Right lobe of liver (tissue), 6 donors: ENCODE measurements around the gene UQCC5. TPM values are rescaled to one million over a fixed set of nuclear protein-coding genes. Genes with fewer than 3 reads are reported as not detected.

Experiments
- ATAC-seq, 4 donors: fragments of 200-7000 bp; cut with Tn5 transposase; one replicate each; pipeline ENCODE4 v1.9.1; 2020; ENCODE audit warnings: mild to moderate bottlenecking in 4 of 4, moderate library complexity in 4 of 4
- DNase-seq, 3 donors: peaks; one replicate each; pipeline ENCODE4 v3.0.0-alpha.2; 2020
- H3K27ac ChIP-seq, 3 donors: fragments of 200-600 bp; one replicate each; pipeline ENCODE4 v1.8.0; 2022
- H3K27me3 ChIP-seq, 2 donors: fragments of 200-600 bp; one replicate each; pipeline ENCODE4 v1.8.0; 2022
- H3K36me3 ChIP-seq, 4 donors: fragments of 200-600 bp; sonication (generic) in 1 of 4; one replicate each; pipeline versions ENCODE4 v1.5.1 to v1.8.0; 2017 to 2022; ENCODE audit warnings: control low read depth in 1 of 4
- H3K4me1 ChIP-seq, 4 donors: fragments of 200-600 bp; sonication (generic) in 1 of 4; one replicate each; pipeline versions ENCODE4 v1.5.1 to v1.8.0; 2017 to 2022; ENCODE audit warnings: control low read depth in 1 of 4
- H3K4me3 ChIP-seq, 3 donors: fragments of 200-600 bp; one replicate each; pipeline ENCODE4 v1.8.0; 2022
- H3K9me3 ChIP-seq, 4 donors: fragments of 200-600 bp; sonication (generic) in 1 of 4; one replicate each; pipeline versions ENCODE4 v1.5.1 to v1.8.0; 2017 to 2022; ENCODE audit warnings: control low read depth in 1 of 4
- POLR2A ChIP-seq: fragments of 450-650 bp; IDR thresholded peaks from one replicate; pipeline ENCODE4 v1.6.1; 2017; ENCODE audit warnings: antibody characterized with exemption, mild to moderate bottlenecking
- WGBS: methylation state at CpG from one replicate; pipeline ENCODE4 v1.1.6; 2018; ENCODE audit warnings: low coverage, low lambda C conversion rate; ENCODE audit not compliant: insufficient coverage; ENCODE audit errors: missing lambda C conversion rate; 5-methylcytosine and 5-hydroxymethylcytosine counted together
- intact Hi-C, 2 donors: fragments of 100-400 bp; cut with DNase I; formaldehyde crosslinking; loops; one replicate each; pipeline versions ENCODE4 v1.11.2 to v1.14.1; 2022
- total RNA-seq, 6 experiments: library from RNA; depleted of rRNA in 2 of 6; stranded (reverse); fragments of >200 nt in 2 of 6; fragmentation: NEBNext Ultra II Directional in 3 of 6; extraction: Animal tissue kit (Norgen Biotek cat#: 25700) in 3 of 6; gene quantifications; one replicate each; pipeline versions ENCODE4 v1.1.0 to v1.2.4, GENCODE V29; 2016 to 2023
- TF ChIP-seq, protein P1 (sequence below), 4 donors: fragments of 200-600 bp in 3 of 4; fragments of 450-650 bp in 1 of 4; IDR thresholded peaks; one replicate each; pipeline versions ENCODE4 v1.5.1 to v1.8.0; 2016 to 2022; ENCODE audit warnings: antibody characterized with exemption in 4 of 4, mild to moderate bottlenecking in 2 of 4
- donor health status: DM: no; HTN: yes; CAD: no.
- donor health status: DM: no; HTN: no; CAD: no.
- donor health status: DM: no; HTN: no; CAD: no.
- donor health status: DM: no; HTN: yes; CAD: no.
- donor health status: DM: no; HTN: yes; CAD: no.

Gene UQCC5
- total RNA-seq, 6 experiments from 2014 or later = 0.81 to 8.3 (median 4.3) TPM

DNA sequence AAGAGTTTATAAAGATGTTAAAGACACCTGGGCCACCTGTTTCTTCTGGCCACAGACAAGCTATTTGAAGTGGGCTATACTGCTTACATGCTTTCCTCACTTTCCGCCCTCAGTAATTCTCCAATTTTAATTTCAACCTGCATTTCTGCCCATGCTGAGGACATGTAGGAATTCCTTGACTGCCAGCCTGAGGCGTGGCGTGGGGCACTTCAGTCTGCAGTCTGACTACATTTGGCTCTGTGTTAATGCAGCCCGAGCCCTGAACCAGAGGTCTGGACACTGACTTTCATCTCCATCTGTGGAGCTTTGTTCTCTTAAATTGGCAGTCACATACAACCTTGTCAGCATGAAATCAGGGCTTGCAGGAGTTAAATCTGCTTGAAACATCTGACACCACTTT, 8.5 kb downstream of the UQCC5 start:
- H3K4me3 ChIP-seq = no peak overlapping the region
- no peak for ATAC-seq
- intact Hi-C loops = no loop called here
- no peak overlapping the region for H3K27ac ChIP-seq
- WGBS = 90% methylated on average over 4 of the region's 4 CpGs
- TF ChIP-seq, protein P1, sequence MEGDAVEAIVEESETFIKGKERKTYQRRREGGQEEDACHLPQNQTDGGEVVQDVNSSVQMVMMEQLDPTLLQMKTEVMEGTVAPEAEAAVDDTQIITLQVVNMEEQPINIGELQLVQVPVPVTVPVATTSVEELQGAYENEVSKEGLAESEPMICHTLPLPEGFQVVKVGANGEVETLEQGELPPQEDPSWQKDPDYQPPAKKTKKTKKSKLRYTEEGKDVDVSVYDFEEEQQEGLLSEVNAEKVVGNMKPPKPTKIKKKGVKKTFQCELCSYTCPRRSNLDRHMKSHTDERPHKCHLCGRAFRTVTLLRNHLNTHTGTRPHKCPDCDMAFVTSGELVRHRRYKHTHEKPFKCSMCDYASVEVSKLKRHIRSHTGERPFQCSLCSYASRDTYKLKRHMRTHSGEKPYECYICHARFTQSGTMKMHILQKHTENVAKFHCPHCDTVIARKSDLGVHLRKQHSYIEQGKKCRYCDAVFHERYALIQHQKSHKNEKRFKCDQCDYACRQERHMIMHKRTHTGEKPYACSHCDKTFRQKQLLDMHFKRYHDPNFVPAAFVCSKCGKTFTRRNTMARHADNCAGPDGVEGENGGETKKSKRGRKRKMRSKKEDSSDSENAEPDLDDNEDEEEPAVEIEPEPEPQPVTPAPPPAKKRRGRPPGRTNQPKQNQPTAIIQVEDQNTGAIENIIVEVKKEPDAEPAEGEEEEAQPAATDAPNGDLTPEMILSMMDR (IDR thresholded peaks at IDR 0.05) = no peak
- no peak for TF ChIP-seq POLR2A
- peaks cover 4 to 41% (median 21%) of the 10 kb centered on the region in 4 donors for H3K36me3 ChIP-seq
- no peak for DNase-seq
- peaks cover 0 to 4% (median under 1%) of the 10 kb centered on the region in 4 donors for H3K4me1 ChIP-seq
- no peaks in the 10 kb centered on the region for H3K27me3 ChIP-seq
- no peaks in the 10 kb centered on the region for H3K9me3 ChIP-seq

GRCh38 chr3:52546111-52546901, 9.9 kb downstream of the UQCC5 start:
- Histone ChIP-seq H3K9me3 (no peaks in the 10 kb centered on the region), H3K4me1 (no peaks in the 10 kb centered on the region), H3K27ac (no peak overlapping the region), H3K36me3 (peaks cover 4 to 47% (median 27%) of the 10 kb centered on the region in 4 donors), H3K27me3 (no peaks in the 10 kb centered on the region), H3K4me3 (no peak overlapping the region)
- 87% methylated on average over 3 of the region's 3 CpGs for WGBS
- no peak for DNase-seq
- no peak for ATAC-seq
- intact Hi-C loops = no loop called here
- TF ChIP-seq, protein P1 (IDR thresholded peaks at IDR 0.05) = no peak
- TF ChIP-seq POLR2A = no peak

- no peak overlapping the region for H3K27ac ChIP-seq
- no peak for ATAC-seq
- no peak for DNase-seq
- no peaks in the 10 kb centered on the region for H3K9me3 ChIP-seq
- intact Hi-C loops = no loop called here
- 70% methylated on average over 2 of the region's 2 CpGs for WGBS
- no peaks in the 10 kb centered on the region for H3K27me3 ChIP-seq
- no peak overlapping the region for H3K4me3 ChIP-seq
- TF ChIP-seq POLR2A = no peak
- TF ChIP-seq, protein P1 (IDR thresholded peaks at IDR 0.05) = no peak
- H3K36me3 ChIP-seq = peaks cover 4 to 47% (median 27%) of the 10 kb centered on the region in 4 donors
- H3K4me1 ChIP-seq = no peaks in the 10 kb centered on the region
Measured at GRCh38 chr3:52547143-52547542, 10.7 kb downstream of the UQCC5 start.

- Histone ChIP-seq H3K27ac (no peak overlapping the region), H3K9me3 (no peaks in the 10 kb centered on the region), H3K36me3 (peaks cover 4 to 65% (median 31%) of the 10 kb centered on the region in 4 donors), H3K27me3 (no peaks in the 10 kb centered on the region), H3K4me3 (no peak overlapping the region), H3K4me1 (no peaks in the 10 kb centered on the region)
- intact Hi-C loops = no loop called here
- TF ChIP-seq, protein P1 (IDR thresholded peaks at IDR 0.05) = no peak
- TF ChIP-seq POLR2A = no peak
- ATAC-seq = no peak
- no peak for DNase-seq
Measured at GRCh38 chr3:52551118-52551517, 14.7 kb downstream of the UQCC5 start.
